GM19397 (cell line): Measurements from ENCODE around the gene FGD5.

Source experiments
- ATAC-seq: cut with Tn5 transposase; IDR thresholded peaks from one replicate; pipeline ENCODE4 v1.9.1; 2021; ENCODE audit warnings: mild to moderate bottlenecking, moderate library complexity; ENCODE audit not compliant: unreplicated experiment

FGD5 gene

DNA sequence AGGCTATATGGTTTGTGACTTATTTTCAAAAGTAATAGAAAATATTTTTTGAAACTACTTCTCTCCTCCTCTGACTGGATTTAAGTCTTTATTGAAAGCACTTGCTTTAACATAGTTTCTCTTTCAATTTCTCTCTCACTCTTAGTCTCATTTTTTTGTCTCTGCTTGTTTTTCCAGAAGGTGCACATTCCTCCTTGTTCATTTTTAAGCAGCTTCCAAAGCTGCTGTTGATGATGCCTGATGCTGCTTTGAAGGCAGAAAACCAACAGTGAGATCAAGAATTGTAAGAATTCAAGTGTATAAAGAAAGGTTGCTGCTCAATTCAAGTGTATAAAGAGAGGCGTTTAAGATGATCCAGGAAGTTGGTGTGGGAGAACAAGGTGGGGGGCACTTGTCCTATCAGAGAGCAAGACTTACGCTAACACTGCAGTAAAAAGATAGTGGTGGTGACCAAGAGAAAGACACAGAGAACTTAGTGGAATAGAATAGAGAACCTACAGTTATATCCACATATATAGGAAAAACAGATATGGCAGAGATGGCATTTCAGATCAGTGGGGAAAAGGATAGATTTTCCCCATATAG, 140.7 kb downstream of the FGD5 start:
- ATAC-seq = no peak

DNA sequence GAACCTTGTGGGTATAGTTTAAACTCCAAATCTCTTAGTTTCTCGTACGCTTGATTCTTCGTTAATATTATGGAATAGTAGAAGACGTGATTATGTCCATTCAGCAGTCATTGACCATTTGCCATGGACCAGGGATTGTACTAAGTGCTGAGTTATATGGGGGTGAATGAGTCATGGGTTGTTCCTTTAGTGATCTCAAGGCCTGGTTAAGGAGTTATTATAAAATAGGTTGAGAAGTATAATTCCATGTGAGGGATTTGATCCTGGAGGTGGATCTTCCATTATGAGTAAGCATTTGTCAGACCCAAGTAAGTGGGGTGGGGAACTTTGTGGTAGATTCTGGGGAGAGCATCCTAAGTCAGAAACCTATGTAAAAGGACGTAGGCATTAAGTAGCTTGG, 144.0 kb downstream of the FGD5 start:
- no peak for ATAC-seq

DNA sequence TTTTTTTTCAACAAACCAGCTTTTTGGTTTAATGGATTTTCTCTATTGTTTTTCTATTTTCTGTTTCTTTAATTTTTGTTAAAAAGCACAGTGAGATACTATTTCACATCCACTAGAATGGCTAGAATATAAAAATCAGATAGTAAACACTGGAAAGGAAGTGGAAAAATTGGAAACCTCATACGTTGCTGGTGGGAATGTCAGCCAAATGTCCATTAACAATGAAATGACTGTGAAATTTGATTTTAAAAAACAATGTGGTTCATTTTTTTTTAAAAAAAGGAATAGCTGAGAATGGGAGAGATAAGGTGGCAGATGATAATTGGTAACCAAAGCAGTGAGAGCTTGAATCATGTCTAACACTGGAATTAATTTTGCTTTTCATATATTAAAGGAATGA, 148.5 kb downstream of the FGD5 start:
- ATAC-seq = no peak

DNA sequence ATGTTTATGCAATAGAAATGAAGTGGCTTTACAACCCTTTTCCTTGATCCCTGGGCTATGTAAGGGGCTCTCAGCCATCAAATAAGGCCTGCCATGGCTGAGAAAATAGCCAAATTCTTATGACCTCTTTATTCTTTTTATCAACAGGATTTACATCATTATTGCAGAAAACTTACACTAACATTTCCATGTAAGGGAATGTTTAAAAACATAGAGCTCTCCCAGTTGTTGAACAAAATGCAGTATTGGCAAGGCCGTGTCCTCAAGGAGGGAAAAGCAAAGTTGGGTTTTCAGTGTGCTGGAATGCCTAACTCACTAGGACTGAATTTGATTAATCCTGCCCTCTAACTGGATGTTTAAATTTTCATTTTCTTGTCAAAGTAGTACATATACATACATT, 150.9 kb downstream of the FGD5 start:
- ATAC-seq = no peak

DNA sequence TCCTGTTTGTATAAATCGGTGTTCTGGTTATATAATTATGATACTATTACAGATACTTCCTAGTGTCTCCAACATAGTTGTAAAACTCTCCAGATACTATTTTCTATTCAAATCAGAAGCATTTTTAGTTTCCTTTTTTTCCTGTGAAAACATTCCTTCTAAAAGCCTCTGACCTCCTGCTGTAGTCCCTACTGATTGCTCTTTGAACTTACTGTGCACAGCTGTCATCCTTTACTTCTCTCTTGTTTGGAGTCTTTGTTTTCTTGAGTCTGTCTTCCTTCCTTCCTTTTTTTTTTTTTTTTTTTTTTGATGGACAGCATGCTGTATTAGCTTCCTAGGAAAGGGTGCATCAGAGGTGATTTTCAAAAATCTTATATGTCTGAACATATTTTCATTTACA, 157.6 kb downstream of the FGD5 start:
- no peak for ATAC-seq

DNA sequence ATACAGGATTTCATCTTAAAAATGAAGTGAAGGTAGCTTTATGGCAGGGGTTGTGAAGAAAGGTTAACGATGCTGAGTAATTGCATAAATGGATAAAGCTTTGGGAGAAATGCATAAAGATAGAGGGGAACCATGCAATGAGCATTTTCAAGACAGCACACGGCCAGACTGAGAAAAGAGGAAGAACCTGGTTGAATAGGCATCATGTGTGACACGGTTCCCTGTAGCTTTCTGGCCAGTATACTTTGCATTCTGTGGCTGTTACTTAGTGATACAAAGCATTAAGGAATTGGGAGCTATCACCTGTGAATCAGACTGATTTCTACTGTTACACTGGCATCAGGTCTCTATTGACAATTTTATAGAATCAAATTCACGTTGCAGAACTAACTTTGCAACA, 161.9 kb downstream of the FGD5 start:
- ATAC-seq = peak; percentile 66
